BLaER1 treated with 17β-estradiol and CSF1 and Interleukin-3, amounts not matched to agents 10 nM and 100 nM (cell line): Measurements from ENCODE around the gene TMEM132D.

ENCODE experiments used
- H3K27ac ChIP-seq, 11 experiments: shearing (Covaris generic); formaldehyde crosslinking; 2 replicates each; pipeline ENCODE4 v1.8.1; 2022
- H3K27me3 ChIP-seq, 11 experiments: shearing (Covaris generic); formaldehyde crosslinking; 2 replicates each; pipeline ENCODE4 v1.8.1; 2022
- H3K36me3 ChIP-seq, 11 experiments: shearing (Covaris generic); formaldehyde crosslinking; 2 replicates each; pipeline ENCODE4 v1.8.1; 2022
- H3K4me1 ChIP-seq, 10 experiments: shearing (Covaris generic); formaldehyde crosslinking; 2 replicates each; pipeline ENCODE4 v1.8.1; 2022
- H3K4me2 ChIP-seq, 11 experiments: shearing (Covaris generic); formaldehyde crosslinking; 2 replicates each; pipeline ENCODE4 v1.8.1; 2022
- H3K4me3 ChIP-seq, 10 experiments: shearing (Covaris generic); formaldehyde crosslinking; 2 replicates each; pipeline ENCODE4 v1.8.1; 2022
- H3K9ac ChIP-seq, 11 experiments: shearing (Covaris generic); formaldehyde crosslinking; 2 replicates each; pipeline ENCODE4 v1.8.1; 2022
- H3K9me3 ChIP-seq, 11 experiments: shearing (Covaris generic); formaldehyde crosslinking; replicated peaks in 1 of 11; 2 replicates each; pipeline ENCODE4 v1.8.1; 2022
- H4K20me1 ChIP-seq, 11 experiments: shearing (Covaris generic); formaldehyde crosslinking; 2 replicates each; pipeline ENCODE4 v1.8.1; 2022
- Cebpa-rat ChIP-seq, 11 experiments: shearing (Covaris generic); IDR thresholded peaks; 2 replicates each; pipeline ENCODE4 v1.8.1; 2022

Gene TMEM132D

GRCh38 chr12:129106772-129107171 lies 797.1 kb downstream of the TMEM132D start:
- H3K9ac ChIP-seq, result no peak overlapping the region
- H3K4me3 ChIP-seq, result no peak overlapping the region
- H3K4me1 ChIP-seq, result no peaks in the 10 kb centered on the region
- no peaks in the 10 kb centered on the region for H3K36me3 ChIP-seq
- H3K27me3 ChIP-seq, result no peaks in the 10 kb centered on the region
- H3K9me3 ChIP-seq, result peaks cover 0 to 12% (median 0%) of the 10 kb centered on the region in 11 experiments; a peak in 5 of 22 replicates
- no peak overlapping the region for H3K27ac ChIP-seq
- no peak for TF ChIP-seq Cebpa-rat (IDR thresholded peaks at IDR 0.05)
- no peak overlapping the region for H3K4me2 ChIP-seq
- H4K20me1 ChIP-seq, result no peaks in the 10 kb centered on the region

GRCh38 chr12:129103231-129103630 lies 800.6 kb downstream of the TMEM132D start:
- no peak overlapping the region for H3K4me2 ChIP-seq
- H3K9ac ChIP-seq, result no peak overlapping the region
- H3K4me1 ChIP-seq, result no peaks in the 10 kb centered on the region
- no peaks in the 10 kb centered on the region for H3K27me3 ChIP-seq
- H3K27ac ChIP-seq, result no peak overlapping the region
- no peak overlapping the region for H3K4me3 ChIP-seq
- no peak for TF ChIP-seq Cebpa-rat (IDR thresholded peaks at IDR 0.05)
- peaks cover 0 to 19% (median 10%) of the 10 kb centered on the region in 11 experiments; a peak in 18 of 22 replicates for H3K9me3 ChIP-seq
- no peaks in the 10 kb centered on the region for H3K36me3 ChIP-seq
- no peaks in the 10 kb centered on the region for H4K20me1 ChIP-seq

- Histone ChIP-seq H3K36me3 (no peaks in the 10 kb centered on the region), H4K20me1 (no peaks in the 10 kb centered on the region), H3K4me2 (no peak overlapping the region), H3K4me1 (no peaks in the 10 kb centered on the region), H3K9ac (no peak overlapping the region), H3K27me3 (no peaks in the 10 kb centered on the region), H3K4me3 (no peak overlapping the region), H3K9me3 (peaks cover 0 to 19% (median 10%) of the 10 kb centered on the region in 11 experiments; a peak in 18 of 22 replicates), H3K27ac (no peak overlapping the region)
- no peak for TF ChIP-seq Cebpa-rat (IDR thresholded peaks at IDR 0.05)
These were observed 801.6 kb downstream of the TMEM132D start for GRCh38 chr12:129102233-129102632.

- H3K4me2 ChIP-seq, result no peak overlapping the region
- TF ChIP-seq Cebpa-rat (IDR thresholded peaks at IDR 0.05), result no peak
- H3K9me3 ChIP-seq, result peaks cover 0 to 19% (median 10%) of the 10 kb centered on the region in 11 experiments; a peak in 18 of 22 replicates
- H3K4me1 ChIP-seq, result no peaks in the 10 kb centered on the region
- H3K27me3 ChIP-seq, result no peaks in the 10 kb centered on the region
- no peaks in the 10 kb centered on the region for H4K20me1 ChIP-seq
- H3K27ac ChIP-seq, result no peak overlapping the region
- H3K36me3 ChIP-seq, result no peaks in the 10 kb centered on the region
- H3K9ac ChIP-seq, result no peak overlapping the region
- no peak overlapping the region for H3K4me3 ChIP-seq
These were observed 802.0 kb downstream of the TMEM132D start for GRCh38 chr12:129101816-129102215.

- Histone ChIP-seq H3K27ac (no peak overlapping the region), H3K4me3 (no peak overlapping the region), H3K36me3 (no peaks in the 10 kb centered on the region), H3K9me3 (peaks cover 0 to 19% (median 10%) of the 10 kb centered on the region in 11 experiments; a peak in 18 of 22 replicates), H3K4me2 (no peak overlapping the region), H3K27me3 (no peaks in the 10 kb centered on the region), H3K4me1 (no peaks in the 10 kb centered on the region), H4K20me1 (no peaks in the 10 kb centered on the region), H3K9ac (no peak overlapping the region)
- TF ChIP-seq Cebpa-rat (IDR thresholded peaks at IDR 0.05), result no peak
These were observed 802.4 kb downstream of the TMEM132D start for GRCh38 chr12:129101404-129101803.

GRCh38 chr12:129097451-129097850 lies 806.4 kb downstream of the TMEM132D start:
- no peaks in the 10 kb centered on the region for H3K36me3 ChIP-seq
- no peak overlapping the region for H3K27ac ChIP-seq
- no peak overlapping the region for H3K9ac ChIP-seq
- peaks cover 0 to 19% (median 9%) of the 10 kb centered on the region in 11 experiments; a peak in 18 of 22 replicates for H3K9me3 ChIP-seq
- no peaks in the 10 kb centered on the region for H3K4me1 ChIP-seq
- H3K4me2 ChIP-seq, result no peak overlapping the region
- H3K27me3 ChIP-seq, result no peaks in the 10 kb centered on the region
- TF ChIP-seq Cebpa-rat (IDR thresholded peaks at IDR 0.05), result no peak
- H3K4me3 ChIP-seq, result no peak overlapping the region
- no peaks in the 10 kb centered on the region for H4K20me1 ChIP-seq

- H3K4me2 ChIP-seq, result no peak overlapping the region
- no peaks in the 10 kb centered on the region for H3K27me3 ChIP-seq
- H3K9me3 ChIP-seq, result peaks cover 0 to 16% (median 9%) of the 10 kb centered on the region in 11 experiments; a peak in 18 of 22 replicates
- no peak overlapping the region for H3K9ac ChIP-seq
- TF ChIP-seq Cebpa-rat (IDR thresholded peaks at IDR 0.05), result no peak
- no peak overlapping the region for H3K27ac ChIP-seq
- H3K4me3 ChIP-seq, result no peak overlapping the region
- no peaks in the 10 kb centered on the region for H3K36me3 ChIP-seq
- H3K4me1 ChIP-seq, result no peaks in the 10 kb centered on the region
- H4K20me1 ChIP-seq, result no peaks in the 10 kb centered on the region
These were observed 806.9 kb downstream of the TMEM132D start for GRCh38 chr12:129096968-129097367.

GRCh38 chr12:129096184-129096583 lies 807.6 kb downstream of the TMEM132D start:
- H3K4me2 ChIP-seq, result no peak overlapping the region
- peaks cover 0 to 10% (median 6%) of the 10 kb centered on the region in 11 experiments; a peak in 18 of 22 replicates for H3K9me3 ChIP-seq
- no peak overlapping the region for H3K4me3 ChIP-seq
- no peak overlapping the region for H3K27ac ChIP-seq
- no peaks in the 10 kb centered on the region for H3K27me3 ChIP-seq
- H3K4me1 ChIP-seq, result no peaks in the 10 kb centered on the region
- H4K20me1 ChIP-seq, result no peaks in the 10 kb centered on the region
- H3K9ac ChIP-seq, result no peak overlapping the region
- TF ChIP-seq Cebpa-rat (IDR thresholded peaks at IDR 0.05), result no peak
- H3K36me3 ChIP-seq, result no peaks in the 10 kb centered on the region

GRCh38 chr12:129089576-129089975 lies 814.2 kb downstream of the TMEM132D start:
- peaks cover 0 to 7% (median 0%) of the 10 kb centered on the region in 10 experiments; a peak in 5 of 20 replicates for H3K4me1 ChIP-seq
- no peaks in the 10 kb centered on the region; a peak in 2 of 22 replicates for H4K20me1 ChIP-seq
- H3K9me3 ChIP-seq, result no peaks in the 10 kb centered on the region

More at GRCh38 chr12:129089576-129089975, 814.2 kb downstream of the TMEM132D start:
- no peak overlapping the region for H3K4me3 ChIP-seq
- TF ChIP-seq Cebpa-rat (IDR thresholded peaks at IDR 0.05), result no peak
- no peaks in the 10 kb centered on the region for H3K36me3 ChIP-seq
- H3K4me2 ChIP-seq, result no peak overlapping the region
- H3K27ac ChIP-seq, result no peak overlapping the region
- H3K27me3 ChIP-seq, result no peaks in the 10 kb centered on the region
- no peak overlapping the region for H3K9ac ChIP-seq
